B cell (primary cell): ENCODE results near the gene PERCC1. TPM values are rescaled to one million over a fixed set of nuclear protein-coding genes. Genes with fewer than 3 reads are reported as not detected.

Experiments
- ATAC-seq: fragments of 200-7000 bp; cut with Tn5 transposase; one replicate; pipeline ENCODE4 v1.10.0; 2021; ENCODE audit warnings: low read depth, mild to moderate bottlenecking, moderate number of reproducible peaks, moderate library complexity
- CTCF ChIA-PET: fragments of 350-600 bp; sonication (Branson Sonifier 250); formaldehyde crosslinking; loops from one replicate; lab custom pipeline; 2021; ENCODE audit warnings: antibody characterized with exemption, inconsistent platforms; lab: Charles Lee
- POLR2A ChIA-PET: fragments of 350-600 bp; sonication (Branson Sonifier 250); formaldehyde crosslinking; loops from one replicate; lab custom pipeline; 2021; ENCODE audit warnings: antibody characterized with exemption; lab: Charles Lee
- DNase-seq: peaks from one replicate; pipeline ENCODE4 v3.0.0; 2013
- H2AFZ ChIP-seq: 2 replicates; pipeline ENCODE4 v1.6.1; 2012; ENCODE audit warnings: mild to moderate bottlenecking, low read depth, low read length; ENCODE audit not compliant: insufficient read depth, poor library complexity, severe bottlenecking
- H3K27ac ChIP-seq, 2 donors: 1 replicate in 1 of 2; 2 replicates in 1 of 2; pipeline ENCODE4 v1.5.1; 2012 to 2013; ENCODE audit warnings: low read length in 2 of 2, mild to moderate bottlenecking in 2 of 2, moderate library complexity in 1 of 2
- H3K27me3 ChIP-seq, 4 experiments: fragments of 200-600 bp in 1 of 4; sonication (generic) in 1 of 4; replicated peaks in 1 of 4; 1 replicate in 2 of 4; 2 replicates in 2 of 4; pipeline versions ENCODE4 v1.6.1 to v1.7.0; 2013 to 2016; ENCODE audit warnings: low read length in 3 of 4, mild to moderate bottlenecking in 2 of 4, mixed read lengths in 1 of 4, moderate library complexity in 1 of 4; ENCODE audit not compliant: insufficient read depth in 4 of 4, control insufficient read depth in 3 of 4; ENCODE audit errors: control extremely low read depth in 1 of 4
- H3K36me3 ChIP-seq, 2 experiments: replicated peaks in 1 of 2; 1 replicate in 1 of 2; 2 replicates in 1 of 2; pipeline versions ENCODE4 v1.6.1 to v1.7.1; 2013; ENCODE audit warnings: low read length in 1 of 2; ENCODE audit not compliant: insufficient read depth in 2 of 2, control insufficient read depth in 1 of 2; ENCODE audit errors: control extremely low read depth in 1 of 2, extremely low read depth in 1 of 2
- H3K4me1 ChIP-seq, 2 donors: fragments of 200-600 bp in 1 of 2; sonication (generic) in 1 of 2; 1 replicate in 1 of 2; 2 replicates in 1 of 2; pipeline versions ENCODE4 v1.5.1 to v1.6.1; 2013 to 2017; ENCODE audit warnings: low read length in 2 of 2; ENCODE audit not compliant: control insufficient read depth in 2 of 2, insufficient read depth in 2 of 2
- H3K4me2 ChIP-seq: replicated peaks from 2 replicates; pipeline ENCODE3; 2012; ENCODE audit warnings: mild to moderate bottlenecking, low read depth, low read length; ENCODE audit not compliant: poor library complexity, severe bottlenecking
- H3K4me3 ChIP-seq, 5 experiments: fragments of 200-600 bp in 1 of 5; sonication (generic) in 1 of 5; 1 replicate in 3 of 5; 2 replicates in 2 of 5; pipeline versions ENCODE4 v1.5.1 to v1.7.0; 2011 to 2016; ENCODE audit warnings: low read length in 4 of 5, mild to moderate bottlenecking in 4 of 5, low read depth in 2 of 5, control low read depth in 1 of 5, moderate library complexity in 1 of 5; ENCODE audit not compliant: insufficient read depth in 1 of 5; ENCODE audit errors: control extremely low read depth in 1 of 5, extremely low read depth in 1 of 5
- H3K79me2 ChIP-seq: fragments of 200-600 bp; sonication (generic); one replicate; pipeline ENCODE4 v1.6.0; 2016; ENCODE audit warnings: low read length; ENCODE audit not compliant: control insufficient read depth, insufficient read depth
- H3K9ac ChIP-seq: fragments of 200-600 bp; sonication (generic); 2 replicates; pipeline ENCODE4 v1.6.1; 2017; ENCODE audit warnings: mild to moderate bottlenecking, low read length, moderate library complexity
- H3K9me3 ChIP-seq, 3 donors: one replicate each; pipeline versions ENCODE4 v1.6.1 to v1.7.1; 2013; ENCODE audit warnings: low read length in 2 of 3; ENCODE audit not compliant: control insufficient read depth in 2 of 3, insufficient read depth in 1 of 3; ENCODE audit errors: control extremely low read depth in 1 of 3
- H4K20me1 ChIP-seq: 2 replicates; pipeline ENCODE4 v1.6.0; 2012; ENCODE audit warnings: mild to moderate bottlenecking, low read length; ENCODE audit not compliant: insufficient read depth, control insufficient read depth, poor library complexity, severe bottlenecking
- H3K27ac Mint-ChIP-seq: one replicate; pipeline ENCODE4 v1.8.0; 2021; ENCODE audit warnings: mixed read lengths
- H3K27me3 Mint-ChIP-seq: one replicate; pipeline ENCODE4 v1.8.0; 2021; ENCODE audit warnings: mixed read lengths
- H3K4me1 Mint-ChIP-seq: one replicate; pipeline ENCODE4 v1.8.0; 2021; ENCODE audit warnings: mixed read lengths
- H3K4me3 Mint-ChIP-seq: one replicate; pipeline ENCODE4 v1.8.0; 2021; ENCODE audit warnings: mixed read lengths
- H3K9me3 Mint-ChIP-seq: one replicate; pipeline ENCODE4 v1.8.0; 2022; ENCODE audit warnings: mixed read lengths; ENCODE audit not compliant: insufficient read depth
- EZH2 ChIP-seq: IDR thresholded peaks from 2 replicates; pipeline ENCODE4 v1.6.1; 2012; ENCODE audit warnings: borderline replicate concordance, low read depth, mild to moderate bottlenecking, moderate library complexity, low read length; ENCODE audit not compliant: insufficient read depth, poor library complexity, severe bottlenecking
- WGBS: methylation state at CpG from one replicate; pipeline ENCODE4 v1.1.5; 2013; ENCODE audit warnings: missing lambda C conversion rate; ENCODE audit not compliant: insufficient coverage; 5-methylcytosine and 5-hydroxymethylcytosine counted together
- intact Hi-C: fragments of 100-400 bp; cut with micrococcal nuclease; formaldehyde crosslinking; loops from one replicate; pipeline ENCODE4 v1.10.0; 2022
- polyA plus RNA-seq: library from polyadenylated mRNA; depleted of rRNA; stranded (reverse); fragments of >200 nt; gene quantifications from 2 replicates; pipeline ENCODE4 v1.2.3, GENCODE V29; 2012
- total RNA-seq, 2 donors: library from RNA; stranded (reverse); fragments of 120-200 nt in 1 of 2; gene quantifications; 1 replicate in 1 of 2; 2 replicates in 1 of 2; pipeline versions ENCODE4 v1.2.3 to v1.2.4, GENCODE V29; 2013 to 2022
- TF ChIP-seq, protein P1 (sequence below): fragments of 200-600 bp; IDR thresholded peaks from one replicate; pipeline ENCODE4 v1.8.0; 2022; ENCODE audit warnings: antibody characterized with exemption, mild to moderate bottlenecking

Gene PERCC1
- total and polyA plus RNA-seq, 2 donors (not counting 1 experiment from before 2014, with no cell fraction given), result 0.46 to 0.64 TPM

DNA sequence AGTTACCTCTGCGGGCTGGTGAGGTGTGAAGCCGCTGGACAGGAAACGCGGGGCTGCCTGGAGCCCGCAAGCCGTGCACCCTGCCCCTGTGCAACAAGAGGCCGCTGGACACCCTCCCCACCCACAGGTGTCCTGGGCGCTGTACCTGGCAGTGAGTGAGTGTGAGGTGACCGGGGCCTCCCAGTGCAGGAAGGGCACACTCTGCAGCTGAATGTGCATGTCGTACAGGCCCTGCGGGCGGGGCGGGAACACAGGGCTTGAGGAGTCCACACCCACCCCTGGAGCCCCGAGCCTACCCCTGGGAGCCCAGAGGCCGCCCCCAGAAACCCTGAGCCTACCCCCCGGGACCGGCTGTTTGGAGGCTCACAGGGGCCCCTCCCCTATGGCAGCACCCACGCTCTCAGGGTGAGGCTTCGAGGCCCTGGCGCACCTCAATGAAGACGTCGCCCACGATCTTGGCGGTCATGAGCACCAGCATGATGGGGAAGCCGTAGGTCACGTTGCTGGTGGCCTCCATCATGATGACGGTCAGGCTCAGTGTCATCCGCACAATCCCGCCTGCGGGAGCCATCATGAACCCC lies 17.7 kb downstream of the PERCC1 start:
- no peak for ATAC-seq
- no peak overlapping the region for H2AFZ ChIP-seq
- intact Hi-C loops, result no loop called here
- H4K20me1 ChIP-seq, result peaks cover 5% of the 10 kb centered on the region
- H3K27me3 ChIP-seq, result no peaks in the 10 kb centered on the region
- no peak for DNase-seq
- WGBS, result 94% methylated on average over 27 of the region's 30 CpGs
- Mint-ChIP-seq H3K4me1 (peaks cover 4% of the 10 kb centered on the region), H3K27me3 (no peaks in the 10 kb centered on the region), H3K4me3 (no peak overlapping the region), H3K9me3 (no peaks in the 10 kb centered on the region), H3K27ac (no peak overlapping the region)
- no peak overlapping the region for H3K4me3 ChIP-seq
- peaks cover 0 to 70% of the 10 kb centered on the region in 2 experiments for H3K36me3 ChIP-seq
- no peak overlapping the region for H3K27ac ChIP-seq
- H3K9ac ChIP-seq, result no peak overlapping the region
- ChIA-PET CTCF (no interaction called here), POLR2A (no interaction called here)
- H3K4me2 ChIP-seq, result no peak overlapping the region
- H3K9me3 ChIP-seq, result no peaks in the 10 kb centered on the region
- H3K79me2 ChIP-seq, result peaks cover 13% of the 10 kb centered on the region
- peaks cover 23 to 24% of the 10 kb centered on the region in 2 donors for H3K4me1 ChIP-seq
- no peak for TF ChIP-seq EZH2

GRCh38 chr16:1449201-1449788 lies 18.4 kb downstream of the PERCC1 start:
- H3K27ac Mint-ChIP-seq, result no peak overlapping the region
- TF ChIP-seq, protein P1, sequence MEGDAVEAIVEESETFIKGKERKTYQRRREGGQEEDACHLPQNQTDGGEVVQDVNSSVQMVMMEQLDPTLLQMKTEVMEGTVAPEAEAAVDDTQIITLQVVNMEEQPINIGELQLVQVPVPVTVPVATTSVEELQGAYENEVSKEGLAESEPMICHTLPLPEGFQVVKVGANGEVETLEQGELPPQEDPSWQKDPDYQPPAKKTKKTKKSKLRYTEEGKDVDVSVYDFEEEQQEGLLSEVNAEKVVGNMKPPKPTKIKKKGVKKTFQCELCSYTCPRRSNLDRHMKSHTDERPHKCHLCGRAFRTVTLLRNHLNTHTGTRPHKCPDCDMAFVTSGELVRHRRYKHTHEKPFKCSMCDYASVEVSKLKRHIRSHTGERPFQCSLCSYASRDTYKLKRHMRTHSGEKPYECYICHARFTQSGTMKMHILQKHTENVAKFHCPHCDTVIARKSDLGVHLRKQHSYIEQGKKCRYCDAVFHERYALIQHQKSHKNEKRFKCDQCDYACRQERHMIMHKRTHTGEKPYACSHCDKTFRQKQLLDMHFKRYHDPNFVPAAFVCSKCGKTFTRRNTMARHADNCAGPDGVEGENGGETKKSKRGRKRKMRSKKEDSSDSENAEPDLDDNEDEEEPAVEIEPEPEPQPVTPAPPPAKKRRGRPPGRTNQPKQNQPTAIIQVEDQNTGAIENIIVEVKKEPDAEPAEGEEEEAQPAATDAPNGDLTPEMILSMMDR, result no peak
- no peak for TF ChIP-seq EZH2
- CTCF ChIA-PET, result no interaction called here
- H3K27me3 ChIP-seq, result no peaks in the 10 kb centered on the region
- ATAC-seq, result no peak
- no peak overlapping the region for H3K4me2 ChIP-seq
- no peak overlapping the region for H2AFZ ChIP-seq
- POLR2A ChIA-PET, result no interaction called here
- no peak overlapping the region for H3K27ac ChIP-seq
- H3K4me3 Mint-ChIP-seq, result no peak overlapping the region
- H4K20me1 ChIP-seq, result peaks cover 5% of the 10 kb centered on the region
- H3K4me1 Mint-ChIP-seq, result peaks cover 4% of the 10 kb centered on the region
- no peak overlapping the region for H3K9ac ChIP-seq
- no peak overlapping the region for H3K4me3 ChIP-seq
- no peaks in the 10 kb centered on the region for H3K9me3 Mint-ChIP-seq
- WGBS, result 97% methylated on average over 25 of the region's 25 CpGs
- H3K27me3 Mint-ChIP-seq, result no peaks in the 10 kb centered on the region
- H3K4me1 ChIP-seq, result peaks cover 16 to 19% of the 10 kb centered on the region in 2 donors
- intact Hi-C loops, result no loop called here
- peaks cover 16% of the 10 kb centered on the region for H3K79me2 ChIP-seq
- peaks cover 0 to 77% of the 10 kb centered on the region in 2 experiments for H3K36me3 ChIP-seq
- no peak for DNase-seq
- no peaks in the 10 kb centered on the region for H3K9me3 ChIP-seq
